OCI-M2 (cell line): ENCODE measurements around the gene LHFPL2.
"Not testable (repeated sequence)": the region's sequence is repeated elsewhere in the genome, so short reads cannot be mapped to it uniquely, and the experiment has no call there.

ENCODE experiments used
- DNase-seq: peaks from one replicate; lab custom pipeline; 2025; ENCODE audit not compliant: unreplicated experiment; lab: John Stamatoyannopoulos, UW

LHFPL2 gene

DNA sequence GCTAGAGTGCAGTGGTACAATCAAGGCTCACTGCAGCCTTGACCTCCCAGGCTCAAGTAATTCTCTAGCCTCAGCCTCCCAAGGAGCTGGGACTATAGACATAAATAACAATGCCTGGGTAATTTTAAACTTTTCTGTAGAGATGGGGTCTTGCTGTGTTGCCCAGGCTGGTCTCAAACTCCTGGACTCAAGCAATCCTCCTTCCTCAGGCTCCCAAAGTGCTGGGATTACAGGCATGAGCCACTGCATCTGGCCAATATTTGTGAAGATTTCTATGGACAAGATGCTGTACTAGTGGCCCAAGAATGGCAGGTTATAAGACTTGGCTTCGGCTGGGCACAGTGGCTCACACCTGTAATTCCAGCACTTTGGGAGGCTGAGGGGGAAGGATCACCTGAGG lies 18.4 kb upstream of the LHFPL2 start:
- not testable (repeated sequence) for DNase-seq

DNA sequence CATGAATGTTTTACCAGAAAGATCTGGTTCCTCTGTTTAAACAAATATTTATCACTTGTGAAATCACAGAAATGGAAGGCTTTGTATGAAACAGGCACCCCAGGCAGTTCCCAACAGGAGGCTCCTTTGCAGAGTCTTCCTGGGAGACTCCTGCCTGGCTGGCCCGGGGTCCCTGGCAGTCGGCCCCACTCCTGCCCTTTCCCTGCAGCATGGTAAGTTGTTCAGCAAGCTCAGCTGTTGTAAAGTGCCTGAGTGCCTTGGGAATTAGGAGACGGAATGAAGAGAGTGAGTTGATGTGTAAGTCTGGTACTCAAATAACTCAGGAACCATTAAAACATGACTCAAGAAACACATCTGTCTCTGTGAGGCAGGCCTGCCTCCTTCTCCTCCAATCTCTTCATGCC lies 17.5 kb upstream of the LHFPL2 start:
- DNase-seq = no peak

DNA sequence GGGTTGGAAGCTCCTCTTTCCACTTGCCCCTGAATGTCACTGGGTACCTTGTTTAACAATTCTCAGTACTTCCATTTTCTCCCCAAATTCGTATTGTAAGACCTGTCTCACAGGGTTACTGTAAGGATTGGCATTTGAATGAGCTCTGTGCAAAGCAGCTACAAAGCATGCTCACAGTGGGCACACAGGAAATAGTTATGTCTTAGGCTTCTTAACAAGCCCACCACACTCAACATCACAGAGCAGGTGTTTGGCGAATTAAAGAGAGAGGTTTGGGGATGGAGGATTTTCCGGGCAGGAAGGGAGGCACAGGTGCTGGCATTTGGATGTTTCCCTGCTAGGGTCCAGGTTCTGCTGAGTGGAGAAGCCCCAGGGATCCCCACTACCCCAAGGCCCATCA lies 17.0 kb upstream of the LHFPL2 start:
- no peak for DNase-seq

DNA sequence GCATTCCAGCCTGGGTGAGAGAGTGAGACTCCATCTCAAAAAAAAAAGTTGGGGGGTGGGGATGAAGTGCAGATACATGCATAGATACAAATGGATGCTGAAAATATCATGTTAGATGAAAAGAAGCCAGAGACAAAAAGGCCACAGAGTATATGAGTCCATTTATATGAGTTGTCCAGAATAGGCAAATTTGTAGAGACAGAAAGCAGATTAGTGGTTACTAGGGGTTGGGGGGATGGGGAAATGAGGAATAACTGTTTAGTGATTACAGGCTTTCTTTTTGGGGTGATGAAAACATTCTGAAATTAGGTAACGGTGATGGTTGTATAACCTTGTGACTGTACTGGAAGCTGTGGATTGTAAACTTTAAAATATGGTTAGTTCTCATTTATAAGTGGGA lies 13.8 kb upstream of the LHFPL2 start:
- DNase-seq = no peak

DNA sequence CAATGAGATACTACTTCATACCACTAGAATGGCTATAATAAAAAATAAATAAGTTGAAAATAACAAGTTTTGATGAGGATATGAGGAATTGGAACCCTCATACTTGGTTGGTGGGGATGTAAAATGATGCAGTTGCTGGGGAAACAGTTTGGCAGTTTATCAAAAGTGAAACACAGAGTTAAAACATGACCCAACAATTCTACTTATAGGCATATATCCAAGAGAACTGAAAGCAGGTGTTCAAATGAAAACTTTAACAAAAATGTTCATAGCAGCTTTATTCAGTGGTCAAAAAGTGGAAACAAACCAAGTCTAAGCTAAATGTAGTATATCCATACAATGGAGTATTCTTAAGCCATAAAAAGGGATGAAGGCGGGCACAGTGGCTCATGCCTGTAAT lies 13.1 kb upstream of the LHFPL2 start:
- no peak for DNase-seq

DNA sequence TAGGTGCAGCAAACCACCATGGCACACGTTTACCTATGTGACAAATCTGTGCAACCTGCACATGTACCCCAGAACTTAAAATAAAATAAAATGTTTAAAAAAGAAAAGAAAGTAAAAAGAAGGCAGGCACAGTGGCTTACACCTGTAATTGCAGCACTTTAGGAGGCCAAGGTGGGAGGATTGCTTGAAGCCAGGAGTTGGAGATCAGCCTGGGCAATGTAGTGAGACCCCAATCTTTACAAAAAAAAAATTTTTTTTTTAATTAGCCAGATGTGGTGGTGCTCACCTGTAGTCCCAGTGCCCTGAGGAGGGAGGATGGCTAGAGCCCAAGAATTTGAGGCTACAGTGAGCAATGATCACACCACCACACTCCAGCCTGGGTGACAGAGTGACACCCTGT lies 12.5 kb upstream of the LHFPL2 start:
- no peak for DNase-seq

DNA sequence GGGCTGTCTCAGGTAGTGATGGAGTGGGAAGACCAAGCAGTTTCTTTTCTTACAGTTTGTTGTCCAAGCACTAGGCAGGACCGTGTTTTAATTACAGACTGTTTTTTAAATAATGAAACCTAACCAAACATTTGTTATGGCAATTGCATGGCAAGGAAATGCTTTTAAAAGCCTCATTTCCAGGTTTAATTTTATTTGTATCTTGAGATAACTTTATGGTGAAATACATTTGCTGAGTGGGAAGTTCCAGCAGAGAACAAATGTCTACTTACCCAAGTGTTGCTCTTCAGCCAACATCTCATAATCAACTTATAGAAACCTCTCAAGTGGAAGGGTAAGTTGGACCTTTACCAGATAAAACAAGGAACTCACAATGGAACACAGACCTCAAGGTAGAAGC lies 11.8 kb upstream of the LHFPL2 start:
- no peak for DNase-seq

DNA sequence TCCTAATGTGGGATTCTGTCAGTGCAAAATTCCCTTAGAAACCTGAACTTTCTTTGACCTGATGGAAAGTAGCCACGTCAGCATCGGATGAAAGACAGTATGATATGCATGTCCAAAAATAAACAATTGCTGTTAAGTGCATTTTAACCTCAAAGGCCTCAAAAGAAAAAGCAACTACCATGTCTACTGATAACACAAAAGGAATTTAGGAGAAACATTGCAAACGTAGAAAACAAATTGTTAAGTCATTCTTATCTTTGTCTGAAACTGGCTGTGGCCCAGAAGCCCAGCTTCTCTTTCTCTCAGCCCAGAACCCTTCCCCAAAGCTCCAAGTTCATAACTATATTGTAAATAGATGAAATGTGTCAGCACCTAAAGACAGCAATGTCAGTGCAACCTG lies 11.1 kb upstream of the LHFPL2 start:
- DNase-seq = no peak

DNA sequence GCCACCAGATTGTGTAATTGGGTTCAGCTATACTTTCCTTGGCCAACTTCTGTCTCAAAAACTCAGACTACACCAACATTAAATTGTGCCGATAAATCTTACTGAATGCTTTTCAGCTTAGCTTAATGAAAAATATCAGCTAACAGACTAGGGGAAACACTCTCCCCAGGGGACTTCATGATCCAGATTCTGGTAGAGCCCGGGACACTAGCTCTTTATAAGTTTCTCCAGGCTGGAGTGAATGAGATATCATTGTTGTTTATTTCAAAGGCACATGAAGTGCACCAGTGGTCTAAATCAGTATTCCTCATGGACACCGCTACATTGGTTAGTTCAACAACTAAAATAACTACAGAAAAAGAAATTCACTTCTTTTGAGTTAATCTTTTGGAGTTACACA lies 10.5 kb upstream of the LHFPL2 start:
- no peak for DNase-seq

DNA sequence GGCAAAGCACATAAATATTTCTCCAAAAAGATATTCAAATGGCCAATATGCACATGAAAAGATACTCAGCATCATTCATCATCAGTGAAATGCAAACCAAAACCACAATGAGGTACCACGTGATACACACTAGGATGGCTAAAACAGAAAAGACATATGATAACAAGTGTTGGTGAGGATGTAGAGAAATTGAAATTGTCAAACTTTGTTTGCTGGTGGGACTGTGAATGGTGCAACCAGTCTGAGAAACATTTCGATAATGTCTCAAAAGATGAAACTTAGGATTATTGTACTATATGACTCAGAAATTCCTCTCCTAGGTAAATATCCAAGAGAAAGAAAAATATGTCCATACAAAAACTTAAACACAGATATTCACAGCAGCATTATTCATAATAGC lies 8.6 kb upstream of the LHFPL2 start:
- DNase-seq = no peak

DNA sequence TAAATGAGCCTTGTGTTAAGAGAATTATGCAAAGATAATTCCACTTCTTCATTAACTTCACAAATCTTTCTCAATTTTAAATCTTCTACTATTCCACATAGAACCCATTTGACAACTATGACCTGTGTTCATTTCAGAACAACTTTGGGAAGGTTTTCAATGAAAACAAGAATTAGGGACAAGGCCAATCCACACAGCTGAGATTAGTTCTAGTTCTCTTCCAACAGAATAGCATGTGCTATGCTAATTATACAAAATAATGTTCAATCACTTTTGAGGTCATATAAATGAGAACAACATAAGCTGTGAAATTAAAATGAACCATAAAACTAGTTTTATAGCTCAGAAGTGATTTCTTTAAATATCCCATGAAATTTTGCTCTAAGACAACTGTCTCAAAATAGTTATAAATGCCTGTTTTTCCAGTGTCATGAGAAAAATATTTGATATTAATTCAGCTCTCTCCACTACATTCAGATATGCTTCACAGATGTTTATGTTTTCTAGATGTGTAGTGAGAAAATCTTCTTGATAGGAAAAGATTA lies 7.2 kb upstream of the LHFPL2 start:
- no peak for DNase-seq

DNA sequence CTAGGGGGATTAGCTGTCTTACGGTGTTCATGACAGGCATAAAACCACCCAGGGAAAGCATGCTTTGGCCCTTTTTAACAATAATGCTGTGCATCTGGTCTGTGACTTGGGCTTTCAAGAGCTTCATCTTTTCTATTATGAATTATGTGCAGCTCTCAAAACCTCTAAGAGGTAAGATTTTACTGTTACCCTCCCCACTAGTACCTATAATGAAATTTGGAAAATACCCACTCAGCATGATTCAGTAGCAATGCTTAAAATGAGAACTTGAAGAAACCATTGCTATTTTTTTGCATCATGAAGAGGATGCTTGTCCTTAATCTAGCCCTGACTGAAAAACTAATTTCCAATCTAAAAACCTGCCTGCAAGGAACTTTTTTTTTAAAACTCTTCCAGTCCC lies 5.8 kb upstream of the LHFPL2 start:
- no peak for DNase-seq

DNA sequence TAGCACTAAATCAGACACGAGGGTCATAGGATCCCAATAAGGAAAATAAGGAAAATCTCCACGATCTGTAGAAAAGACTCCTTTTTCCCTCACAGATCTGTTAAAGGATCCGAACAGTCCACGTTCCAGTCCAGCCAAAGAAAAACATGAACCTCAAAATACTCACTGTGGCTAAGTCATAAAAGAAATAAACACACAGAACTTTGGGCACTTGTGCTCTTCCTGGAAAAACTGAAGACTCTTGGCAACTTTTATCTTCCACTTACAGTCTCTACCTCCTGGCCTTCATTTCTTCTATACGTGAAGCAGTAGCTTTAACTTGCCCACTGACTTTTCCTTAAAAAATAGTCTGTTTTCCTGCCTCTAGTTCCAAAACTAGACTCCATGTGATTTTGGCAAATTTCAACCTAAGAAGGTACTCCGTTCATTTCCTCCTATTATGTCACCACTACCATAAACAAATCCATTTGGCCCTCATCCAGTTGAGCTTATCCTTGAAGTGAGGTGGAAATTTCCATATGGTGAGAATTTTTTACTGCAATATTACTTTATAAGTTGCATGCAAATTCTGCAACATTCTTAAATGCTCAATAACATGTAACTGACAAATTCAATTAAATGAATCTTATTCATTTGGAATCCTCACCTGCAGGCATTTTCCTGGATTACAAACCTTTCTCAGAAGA lies 5.3 kb upstream of the LHFPL2 start:
- no peak for DNase-seq

DNA sequence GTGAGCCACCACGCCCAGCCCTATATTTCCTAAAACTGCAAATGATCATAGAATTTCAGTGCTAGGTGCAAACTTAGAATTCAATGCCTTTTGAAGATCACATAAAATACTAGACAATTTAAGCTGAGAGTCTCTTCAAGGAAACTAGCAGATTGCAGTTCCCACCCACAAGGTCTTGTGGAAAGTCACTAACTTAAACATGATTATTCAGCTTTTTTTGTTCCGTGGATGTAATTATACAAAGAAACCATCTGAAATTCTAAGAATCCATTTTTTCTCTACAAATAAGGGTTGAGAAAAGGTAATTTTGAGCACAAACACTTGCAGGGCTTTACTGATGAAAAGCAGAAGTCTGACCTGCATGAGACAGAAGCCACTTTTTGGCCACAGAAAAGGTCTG lies 4.5 kb upstream of the LHFPL2 start:
- DNase-seq = no peak

DNA sequence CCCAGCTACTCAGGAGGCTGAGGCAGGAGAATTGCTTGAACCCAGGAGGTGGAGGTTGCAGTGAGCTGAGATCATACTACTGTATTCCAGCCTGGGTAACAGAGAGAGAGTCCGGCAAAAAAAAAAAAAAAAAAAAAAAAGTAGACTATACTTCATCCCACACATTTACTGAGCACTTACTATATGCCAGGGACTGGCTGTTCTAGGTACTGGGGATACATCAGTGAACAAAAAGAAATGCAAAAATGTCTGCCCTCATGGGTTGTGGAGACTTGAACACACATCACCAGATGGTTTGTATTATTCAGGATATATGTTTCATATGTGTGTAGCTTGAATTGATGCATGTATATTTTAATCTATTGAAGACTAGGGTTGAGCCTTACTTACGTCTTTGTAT lies 2.9 kb upstream of the LHFPL2 start:
- DNase-seq = no peak

DNA sequence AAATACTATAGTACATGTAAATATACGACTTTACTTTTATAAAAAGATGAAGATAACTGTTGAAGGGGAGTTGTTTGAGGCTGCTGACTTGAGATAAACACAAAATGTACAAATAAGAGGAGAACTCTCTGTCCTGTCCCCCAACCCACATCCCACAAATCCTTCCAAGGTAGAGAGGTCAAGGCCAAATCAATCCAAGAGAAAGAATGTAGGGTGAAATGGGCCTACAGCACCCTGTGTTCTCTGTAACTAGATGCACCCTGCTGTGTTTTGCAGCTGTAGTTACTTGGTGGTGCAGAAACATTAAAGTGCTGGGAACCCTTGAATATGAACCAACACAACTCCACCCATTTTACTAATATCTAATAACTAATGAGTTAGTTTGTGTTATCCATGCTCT lies 2.0 kb upstream of the LHFPL2 start:
- no peak for DNase-seq

DNA sequence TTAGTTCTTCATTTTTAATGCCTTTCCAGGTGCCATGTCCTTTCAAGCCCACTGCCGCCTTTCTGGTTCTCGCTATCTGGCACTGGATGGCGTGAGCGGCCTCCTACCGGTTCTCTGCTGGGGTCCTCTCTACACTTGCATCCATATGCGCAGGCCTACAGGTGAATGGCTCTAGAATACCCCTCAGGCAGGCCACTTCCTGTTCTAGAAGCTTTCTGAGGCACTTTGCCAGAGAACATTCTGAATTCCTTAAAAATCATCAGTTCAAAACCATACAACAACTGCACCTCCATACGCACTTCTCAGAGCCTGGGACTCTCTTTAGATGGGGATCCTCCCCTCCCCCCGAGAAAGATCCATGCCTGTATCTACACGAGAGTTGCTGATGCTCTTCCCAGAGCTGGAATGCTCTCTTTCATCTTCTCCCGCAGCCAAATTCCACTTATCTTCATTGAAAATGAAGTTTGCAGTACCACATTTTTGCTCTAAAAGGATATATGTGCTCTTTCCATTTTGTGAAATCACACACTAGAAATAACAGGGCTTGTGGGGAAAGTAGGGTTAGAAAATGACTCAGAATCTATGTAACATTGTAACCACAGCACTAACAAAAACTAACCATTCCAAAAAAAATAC lies 1.4 kb upstream of the LHFPL2 start:
- no peak for DNase-seq

DNA sequence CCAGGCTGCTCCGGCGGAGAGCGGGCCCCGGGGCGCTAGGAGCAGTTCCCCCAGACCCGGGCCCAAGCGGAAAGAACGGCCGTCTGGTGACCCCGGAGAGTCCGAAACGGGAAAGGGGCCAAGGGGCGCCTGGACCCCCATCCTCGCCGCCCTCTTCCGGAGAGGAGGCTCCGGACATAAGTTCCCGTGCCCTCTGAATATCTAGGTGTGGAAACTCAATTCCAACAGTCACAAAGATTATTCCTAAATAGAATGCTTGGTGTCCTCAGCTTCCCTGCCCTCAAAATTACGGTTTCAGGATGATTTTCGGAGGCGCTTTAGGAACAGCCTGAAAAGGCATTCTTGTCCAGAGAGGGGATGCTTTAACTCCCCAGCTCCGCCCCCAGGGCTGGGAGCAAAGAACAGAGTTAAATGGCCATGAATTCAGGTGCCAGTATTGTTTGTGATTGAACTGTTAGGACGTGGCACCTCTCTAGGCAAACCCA lies 681 bp upstream of the LHFPL2 start:
- no peak for DNase-seq

DNA sequence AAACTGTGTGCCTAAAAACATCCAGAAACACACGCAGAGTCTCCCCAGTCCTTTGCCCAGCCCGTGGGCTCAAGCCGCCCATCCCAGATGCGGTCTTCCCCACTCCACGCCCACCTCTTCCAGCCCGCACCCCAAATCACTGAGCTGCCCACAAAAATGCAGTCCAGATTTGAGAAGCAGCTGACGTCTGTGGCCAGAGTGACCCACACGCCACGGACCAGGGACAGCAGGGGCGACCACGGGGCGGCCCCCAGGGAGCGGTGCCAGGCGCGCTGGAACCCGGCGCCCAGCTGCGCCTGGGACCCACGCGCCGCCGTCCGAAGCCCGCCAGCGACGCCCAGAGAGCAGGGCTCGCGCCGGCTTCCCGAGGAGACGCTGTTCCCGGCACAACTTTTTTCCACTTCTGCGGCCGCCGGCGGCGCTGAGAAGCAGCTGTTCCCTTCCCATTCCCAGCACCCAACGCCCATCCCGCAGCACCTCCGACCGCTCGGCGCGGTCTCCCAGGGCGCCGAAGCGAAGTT lies 674 bp downstream of the LHFPL2 start:
- DNase-seq = no peak

DNA sequence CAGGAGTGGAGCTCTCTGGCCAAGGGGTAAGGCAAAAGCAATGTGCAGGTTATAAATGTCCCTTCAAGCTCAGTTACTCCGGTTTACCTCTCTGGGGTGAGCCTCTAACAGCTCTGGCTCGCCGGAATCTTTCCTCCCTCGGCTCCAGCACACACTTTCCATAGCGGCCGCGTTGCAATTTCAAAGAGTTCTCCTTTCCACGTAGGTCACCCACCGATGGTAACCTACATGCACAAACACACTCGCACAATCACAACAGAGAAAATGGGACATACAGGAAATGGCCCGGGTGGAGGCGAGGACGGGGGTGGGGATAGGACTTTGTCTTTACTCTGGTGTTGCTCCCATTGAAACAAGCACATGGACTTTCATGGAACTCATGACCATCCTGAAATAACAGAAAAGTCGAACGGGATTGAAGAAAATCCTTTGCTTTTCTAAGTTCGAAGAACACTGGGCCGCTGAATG lies 1.2 kb downstream of the LHFPL2 start:
- no peak for DNase-seq

DNA sequence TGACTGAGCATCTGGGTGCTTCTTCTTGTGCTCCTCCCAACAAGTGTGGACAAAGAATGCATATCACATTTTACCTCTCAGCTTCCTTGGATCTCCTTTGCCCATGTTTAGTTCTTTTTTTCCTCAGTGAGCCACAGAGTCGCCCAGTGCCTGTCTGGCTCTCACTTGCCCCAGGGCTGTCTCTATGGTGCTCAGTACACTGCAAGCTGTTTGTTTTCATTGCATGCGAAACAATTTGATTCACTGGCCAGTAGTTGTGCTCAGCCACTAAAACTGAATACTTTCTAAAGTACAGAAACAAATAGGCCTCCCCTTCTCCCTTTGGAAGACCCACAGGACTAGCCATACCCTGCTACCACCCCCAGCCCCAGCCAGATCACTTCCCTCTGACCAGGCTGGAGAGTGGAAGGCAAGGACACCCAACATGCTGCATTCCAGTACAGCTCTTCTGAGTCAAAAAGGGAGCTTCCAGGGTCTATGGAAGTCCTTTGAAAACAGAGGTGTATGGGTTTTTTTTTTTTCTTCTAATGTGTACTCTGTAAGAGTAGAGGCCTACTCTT lies 3.8 kb downstream of the LHFPL2 start:
- DNase-seq = no peak

DNA sequence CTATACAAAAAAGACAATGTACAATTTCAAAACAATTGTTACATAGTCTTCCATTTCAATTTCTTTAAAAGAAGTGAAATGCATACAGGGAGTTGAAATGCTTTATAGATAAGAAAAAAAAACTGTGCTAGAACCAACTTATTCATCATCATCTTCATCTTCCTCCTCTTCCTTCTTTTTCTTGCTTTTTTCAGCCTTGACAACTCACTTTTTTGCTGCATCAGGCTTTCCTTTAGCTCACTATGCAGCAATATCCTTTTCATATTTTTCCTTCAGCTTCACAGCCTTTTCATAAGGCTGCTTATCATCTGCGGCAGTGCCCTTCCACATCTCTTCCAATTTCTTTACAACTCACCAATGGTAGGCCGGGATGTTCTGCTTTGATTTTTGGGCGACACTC lies 4.4 kb downstream of the LHFPL2 start:
- DNase-seq = no peak
